Fibroblast of skin of left biceps (primary cell): ENCODE measurements around the gene PCK2.

Experiments used
- DNase-seq, 2 experiments: peaks; one replicate each; pipeline ENCODE4 v3.0.0-alpha.2; 2013; ENCODE audit warnings: low read depth in 2 of 2

PCK2 gene

DNA sequence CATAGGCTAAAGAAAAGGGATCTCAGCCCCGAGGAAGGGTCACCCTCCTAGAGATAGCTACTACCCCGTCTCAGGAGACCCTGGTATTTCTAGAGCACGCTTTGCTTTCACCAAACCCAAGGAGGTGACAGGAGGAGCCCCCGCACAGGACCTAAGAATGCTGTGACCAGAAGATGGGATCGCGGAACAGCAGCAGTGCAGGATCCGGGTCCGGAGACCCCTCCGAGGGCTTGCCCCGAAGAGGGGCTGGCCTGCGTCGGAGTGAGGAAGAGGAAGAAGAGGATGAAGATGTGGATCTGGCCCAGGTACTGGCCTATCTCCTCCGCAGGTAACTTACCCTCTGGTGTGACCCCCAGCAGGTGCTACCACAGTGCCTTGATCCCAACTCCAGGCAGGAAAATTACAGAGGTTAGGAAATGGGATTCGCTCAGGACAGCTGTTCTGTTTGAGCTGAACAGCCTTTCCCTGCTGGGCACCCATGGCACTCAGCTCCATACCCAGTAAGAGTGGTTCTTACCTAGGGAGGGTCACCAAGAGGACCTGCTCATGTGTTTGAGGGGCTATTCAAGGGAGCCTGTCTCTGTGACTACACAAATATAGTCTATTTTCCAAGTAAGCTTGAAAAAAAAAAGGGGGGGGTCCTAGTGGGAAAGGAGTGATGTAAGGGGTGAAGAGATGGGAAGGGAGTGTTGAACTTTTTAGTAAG, 21.5 kb downstream of the PCK2 start:
- DNase-seq: no peak

DNA sequence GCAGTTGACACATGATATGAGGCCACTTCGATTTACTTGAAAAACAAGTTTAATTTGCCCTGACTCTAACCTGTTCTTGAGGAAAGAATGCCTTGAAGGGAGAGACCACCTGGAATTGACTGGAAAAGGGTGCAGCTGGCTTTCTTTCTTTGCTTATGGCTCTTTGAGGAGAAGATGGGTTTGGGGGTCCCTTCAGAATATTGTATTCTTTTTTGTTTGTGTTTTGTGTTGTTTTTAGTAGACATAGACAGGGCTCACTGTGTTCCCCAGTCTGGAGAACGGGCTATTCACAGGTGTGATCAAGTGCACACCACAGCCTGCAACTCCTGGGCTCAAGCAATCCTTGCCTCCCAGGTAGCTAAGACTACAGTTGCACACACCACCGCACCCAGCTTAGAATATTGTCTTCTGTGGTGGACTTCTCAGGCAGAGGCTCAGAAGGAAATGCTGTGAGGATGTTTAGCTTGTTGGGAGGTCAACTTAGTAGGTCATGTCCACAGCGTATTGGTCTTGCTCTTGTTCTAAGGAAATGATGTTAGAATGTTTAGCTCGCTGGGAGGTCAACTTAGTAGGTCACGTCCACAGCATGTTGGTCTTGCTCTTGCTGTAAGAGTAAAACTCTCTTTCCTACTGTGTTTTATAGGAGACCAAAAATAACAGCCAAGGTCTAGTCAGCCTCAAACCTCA, 22.2 kb downstream of the PCK2 start:
- no peak for DNase-seq

GRCh38 chr14:24117179-24117578, 23.1 kb downstream of the PCK2 start:
- DNase-seq: no peak

GRCh38 chr14:24119691-24120090, 25.6 kb downstream of the PCK2 start:
- DNase-seq: no peak

DNA sequence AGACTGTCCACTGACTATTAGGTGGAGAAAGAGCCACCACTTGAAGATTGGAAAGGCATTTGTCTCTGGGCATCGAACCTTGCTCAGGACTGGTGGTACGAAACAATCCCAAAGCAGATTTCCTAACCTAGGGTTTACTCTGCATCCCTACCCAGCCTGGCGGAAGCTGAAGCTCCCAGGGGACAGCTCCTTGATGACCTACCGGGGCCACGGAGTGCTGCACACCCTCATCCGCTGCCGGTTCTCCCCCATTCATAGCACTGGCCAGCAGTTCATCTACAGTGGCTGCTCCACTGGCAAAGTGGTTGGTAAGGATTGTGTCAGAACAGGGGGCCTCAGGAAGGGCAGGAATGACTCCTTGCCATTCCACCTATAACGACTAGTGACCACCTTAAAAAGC, 27.1 kb downstream of the PCK2 start:
- no peak for DNase-seq

DNA sequence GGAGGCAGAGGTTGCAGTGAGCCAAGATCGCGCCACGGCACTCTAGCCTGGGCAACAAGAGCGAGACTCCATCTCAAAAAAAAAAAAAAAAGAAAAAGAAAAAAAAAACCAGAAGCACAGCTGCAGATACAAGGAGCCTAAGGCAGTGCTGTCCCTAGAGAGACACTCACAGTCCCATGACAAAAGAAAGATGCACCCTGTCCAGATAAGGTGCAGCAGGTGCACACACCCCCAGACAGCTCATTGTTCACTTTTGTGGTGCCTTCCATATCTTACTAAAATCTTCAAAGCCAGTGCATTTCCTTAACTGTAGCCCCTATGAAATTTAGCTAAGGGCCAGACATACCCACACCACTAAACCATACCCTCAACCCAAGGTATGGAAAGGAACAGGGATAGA, 28.3 kb downstream of the PCK2 start:
- DNase-seq: no peak

DNA sequence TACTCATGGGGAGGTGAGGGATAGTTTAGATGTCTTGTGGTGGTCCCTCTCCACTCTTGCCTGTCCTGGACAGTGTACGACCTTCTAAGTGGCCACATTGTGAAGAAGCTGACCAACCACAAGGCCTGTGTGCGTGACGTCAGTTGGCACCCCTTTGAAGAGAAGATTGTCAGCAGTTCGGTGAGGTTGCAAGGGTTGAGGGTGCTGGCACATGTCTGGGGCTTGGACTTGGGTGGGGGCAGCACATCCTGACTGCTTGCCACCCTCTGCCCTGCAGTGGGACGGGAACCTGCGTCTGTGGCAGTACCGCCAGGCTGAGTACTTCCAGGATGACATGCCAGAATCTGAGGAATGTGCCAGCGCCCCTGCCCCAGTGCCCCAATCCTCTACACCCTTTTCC, 28.8 kb downstream of the PCK2 start:
- no peak for DNase-seq

- no peak for DNase-seq
Observed at GRCh38 chr14:24123424-24124417, 29.6 kb downstream of the PCK2 start.

GRCh38 chr14:24126939-24127338, 32.8 kb downstream of the PCK2 start:
- no peak for DNase-seq

DNA sequence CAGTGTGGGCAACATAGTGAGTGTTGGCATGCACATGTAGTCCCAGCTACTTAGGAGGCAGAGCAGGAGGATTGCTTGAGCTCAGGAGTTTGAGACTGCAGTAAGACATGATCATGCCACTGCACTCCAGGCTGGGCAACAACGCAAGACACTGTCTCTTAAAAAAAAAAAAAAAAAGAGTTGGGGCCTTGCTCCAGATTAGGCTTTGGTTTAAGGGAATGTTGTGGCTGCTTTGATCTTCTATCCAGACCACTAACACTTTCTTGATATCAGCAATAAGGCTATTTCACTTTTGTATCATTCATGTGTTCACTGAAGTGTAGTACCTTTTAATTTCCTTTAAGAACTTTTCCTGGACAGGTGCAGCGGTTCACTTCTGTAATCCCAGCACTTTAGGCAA, 33.6 kb downstream of the PCK2 start:
- DNase-seq: no peak

DNA sequence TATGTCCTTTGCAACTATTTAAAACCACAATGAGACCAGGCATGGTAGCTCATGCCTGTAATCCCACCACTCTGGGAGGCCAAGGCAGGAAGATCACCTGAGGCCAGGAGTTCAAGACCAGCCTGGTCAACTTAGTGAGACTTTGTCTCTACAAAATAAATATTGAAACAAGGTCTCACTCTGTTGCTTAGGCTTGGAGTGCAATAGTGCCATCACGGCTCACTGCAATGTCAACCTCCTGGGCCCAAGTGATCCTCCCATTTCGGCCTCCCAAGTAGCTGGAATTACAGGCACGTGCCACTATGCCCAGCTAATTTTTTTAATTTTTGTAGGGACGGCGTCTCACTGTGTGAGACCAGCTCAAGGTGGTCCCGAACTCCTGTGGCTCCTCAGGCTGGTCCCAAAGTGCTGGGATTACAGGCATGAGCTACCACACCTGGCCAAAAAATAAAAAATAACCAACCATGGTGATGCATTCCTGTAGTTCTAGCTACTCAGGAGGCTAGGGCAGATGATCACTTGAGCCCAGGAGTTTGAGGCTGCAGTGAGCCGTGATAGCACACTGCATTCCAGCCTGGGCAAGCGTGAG, 35.4 kb downstream of the PCK2 start:
- DNase-seq: no peak

DNA sequence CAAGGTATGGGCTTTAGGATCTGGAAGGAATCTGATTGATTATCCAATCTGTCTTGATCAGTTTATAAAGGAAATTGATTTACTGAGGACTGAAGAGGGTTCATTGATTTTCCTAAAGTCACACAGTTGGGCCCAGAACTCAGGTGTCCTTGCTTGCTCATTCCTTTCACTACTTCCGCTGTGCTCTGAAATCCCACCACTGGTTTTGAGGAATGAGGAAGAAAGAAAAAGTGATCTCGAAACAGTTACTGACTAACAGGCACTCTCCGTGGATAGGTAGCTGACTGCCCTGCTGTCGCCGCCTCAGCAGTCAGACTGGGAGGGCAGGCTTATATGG, 36.2 kb downstream of the PCK2 start, which contains the start of gene FITM1:
Gene FITM1, plus strand, starts transcription at position 280 of the 337 bp plus-strand sequence. CDS start 905 bp downstream, outside the sequence.
- DNase-seq: no peak

DNA sequence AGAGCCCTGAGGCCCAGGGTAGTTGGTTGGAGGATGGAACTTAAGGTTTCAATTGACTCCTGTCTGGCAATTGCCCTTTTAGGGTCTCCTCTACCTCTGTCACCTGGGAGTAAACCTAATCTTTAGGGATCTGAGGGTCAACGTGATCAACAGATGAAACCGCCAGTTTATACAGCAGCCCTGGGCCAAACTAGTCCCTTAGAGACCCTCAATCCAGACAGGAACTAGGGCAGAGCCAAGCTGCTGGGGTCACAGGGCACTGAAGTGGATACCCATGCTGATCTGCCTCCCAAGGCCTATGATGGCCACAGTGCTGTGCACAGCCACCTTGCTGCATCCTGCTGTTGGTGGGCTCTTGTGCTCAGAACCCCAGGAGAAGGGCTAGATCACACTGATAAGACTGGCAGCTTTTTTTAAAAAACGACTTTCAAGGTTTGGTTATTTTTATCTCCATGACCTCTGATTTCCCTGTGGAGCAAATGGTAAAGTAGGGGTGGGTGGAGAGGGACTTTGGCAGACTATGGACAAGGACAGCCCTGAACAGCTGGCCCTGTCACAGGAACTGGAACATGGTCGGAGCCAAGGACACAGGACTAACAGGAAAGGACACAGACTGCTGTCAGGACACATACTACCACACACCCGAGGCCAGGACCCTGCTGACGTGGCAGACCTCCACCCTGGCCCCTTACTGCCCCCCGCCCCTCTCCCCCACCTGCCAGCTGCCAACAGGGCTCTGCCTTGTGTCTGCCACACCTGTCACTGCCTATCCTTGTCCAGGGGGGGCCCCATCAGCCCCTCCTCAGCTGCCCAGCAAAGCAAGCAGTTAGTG, 36.8 kb downstream of the PCK2 start:
- no peak for DNase-seq

GRCh38 chr14:24131549-24131966, 37.4 kb downstream of the PCK2 start:
- no peak for DNase-seq

DNA sequence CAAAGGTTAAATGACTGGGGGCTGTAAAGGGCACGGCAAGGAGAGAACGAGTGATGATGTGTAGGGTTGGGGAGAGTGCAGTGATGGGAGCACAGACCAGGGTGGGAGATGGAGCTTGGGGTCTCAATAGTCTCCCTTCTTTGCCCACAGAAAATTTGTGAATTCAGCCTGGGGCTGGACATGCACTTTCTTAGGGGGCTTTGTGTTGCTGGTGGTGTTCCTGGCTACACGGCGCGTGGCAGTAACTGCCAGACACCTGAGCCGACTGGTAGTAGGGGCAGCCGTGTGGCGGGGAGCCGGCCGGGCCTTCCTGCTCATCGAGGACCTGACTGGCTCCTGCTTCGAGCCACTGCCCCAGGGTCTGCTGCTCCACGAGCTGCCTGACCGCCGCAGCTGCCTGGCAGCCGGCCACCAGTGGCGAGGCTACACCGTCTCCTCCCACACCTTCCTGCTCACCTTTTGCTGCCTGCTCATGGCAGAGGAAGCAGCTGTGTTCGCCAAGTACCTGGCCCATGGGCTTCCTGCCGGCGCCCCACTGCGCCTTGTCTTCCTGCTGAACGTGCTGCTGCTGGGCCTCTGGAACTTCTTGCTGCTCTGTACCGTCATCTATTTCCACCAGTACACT, 38.1 kb downstream of the PCK2 start:
- DNase-seq: no peak

GRCh38 chr14:24132976-24133375, 38.9 kb downstream of the PCK2 start:
- no peak for DNase-seq

GRCh38 chr14:24133735-24134134, 39.6 kb downstream of the PCK2 start:
- DNase-seq: no peak

DNA sequence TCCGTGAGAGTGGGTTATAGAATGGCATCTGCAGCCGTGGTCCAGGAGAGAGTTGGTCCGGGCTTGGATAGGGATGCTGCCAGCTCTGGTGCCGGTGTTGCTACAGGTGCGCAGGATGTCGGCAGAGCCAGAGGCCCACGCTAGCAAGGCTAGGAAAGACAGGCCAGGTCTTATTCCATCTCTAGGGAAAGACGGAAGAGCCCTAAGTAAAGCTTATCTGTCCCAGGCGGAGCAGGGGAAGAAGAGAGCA, 41.4 kb downstream of the PCK2 start:
- DNase-seq: no peak

- peak; percentile 44 to 58 for DNase-seq
Observed at GRCh38 chr14:24135834-24136683, 41.9 kb downstream of the PCK2 start, which contains the start of gene PSME1. PSME1 (plus strand) TSS chr14:24136194; CDS start chr14:24136263, 69 bp downstream.
